Activated CD4-positive, CD25-positive, alpha-beta regulatory T cell treated with anti-CD3 and anti-CD28 coated beads, Interleukin-2, amount 50 U/mL, for 24 hours (primary cell): ENCODE results near the gene CD200.
A peak's percentile ranks its signal among the peaks of the same experiment; 100 is the strongest.

Experiments used
- ATAC-seq, 2 donors: fragments of 150-1000 bp; cut with Tn5 transposase; one replicate each; pipeline ENCODE4 v1.10.0; 2021; ENCODE audit warnings: mild to moderate bottlenecking in 1 of 2, moderate library complexity in 1 of 2

The CD200 gene

GRCh38 chr3:112333002-112333380 is at the start of gene CD200:
Gene CD200 (plus strand): TSS chr3:112333156. CDS start chr3:112333213, 57 bp downstream.
- ATAC-seq: peak; percentile 47 to 55

GRCh38 chr3:112289011-112289410 is 43.9 kb upstream of the CD200 start:
- ATAC-seq: no peak

GRCh38 chr3:112293368-112294321 is 39.3 kb upstream of the CD200 start, which contains the start of gene SLC9C1:
Gene SLC9C1 (minus strand): TSS chr3:112294216. CDS start chr3:112286791, 7,425 bp downstream.
- ATAC-seq: peak; percentile 42 to 49

- ATAC-seq: peak; percentile 41 to 43
These were observed 35.2 kb upstream of the CD200 start for GRCh38 chr3:112297714-112298113.

- no peak for ATAC-seq
These were observed 34.2 kb upstream of the CD200 start for GRCh38 chr3:112298781-112299180.

GRCh38 chr3:112302150-112302830 is 30.7 kb upstream of the CD200 start:
- ATAC-seq: no peak

- peak in 1 of 2 donors; percentile 58 for ATAC-seq
These were observed 29.8 kb upstream of the CD200 start for GRCh38 chr3:112302881-112303763.

GRCh38 chr3:112303764-112304325 is 29.1 kb upstream of the CD200 start:
- peak; percentile 30 to 45 for ATAC-seq

GRCh38 chr3:112304611-112305010 is 28.3 kb upstream of the CD200 start:
- ATAC-seq: no peak

GRCh38 chr3:112306825-112307224 is 26.1 kb upstream of the CD200 start:
- no peak for ATAC-seq

GRCh38 chr3:112307557-112307956 is 25.4 kb upstream of the CD200 start:
- ATAC-seq: no peak

- ATAC-seq: no peak
These were observed 24.6 kb upstream of the CD200 start for GRCh38 chr3:112308151-112308911.

GRCh38 chr3:112314649-112315048 is 18.3 kb upstream of the CD200 start:
- ATAC-seq: no peak

- no peak for ATAC-seq
These were observed 17.2 kb upstream of the CD200 start for GRCh38 chr3:112315791-112316190.

GRCh38 chr3:112319516-112320276 is 13.3 kb upstream of the CD200 start:
- no peak for ATAC-seq

GRCh38 chr3:112320691-112321090 is 12.3 kb upstream of the CD200 start:
- no peak for ATAC-seq

- ATAC-seq: no peak
These were observed 10.9 kb upstream of the CD200 start for GRCh38 chr3:112321867-112322652.

GRCh38 chr3:112327371-112327951 is 5.5 kb upstream of the CD200 start:
- peak; percentile 93 to 95 for ATAC-seq

GRCh38 chr3:112331851-112332250 is 1.1 kb upstream of the CD200 start:
- ATAC-seq: no peak
